Right lung (tissue), 5 donors: ENCODE measurements around the gene POR. TPM values are rescaled to one million over a fixed set of nuclear protein-coding genes. Genes with fewer than 3 reads are reported as not detected.

Experiments
- DNase-seq, 2 donors: peaks; one replicate each; pipeline ENCODE4 v3.0.0-alpha.2; 2013
- polyA plus RNA-seq, 5 donors: library from polyadenylated mRNA; unstranded; fragments of 120-200 nt; gene quantifications; one replicate each; pipeline versions ENCODE4 v1.2.1 to v1.2.3, GENCODE V29; 2013; ENCODE audit warnings: inconsistent platforms in 1 of 5, low replicate concordance in 1 of 5; ENCODE audit not compliant: insufficient read length in 5 of 5, insufficient read depth in 1 of 5

The POR gene
- polyA plus RNA-seq, 5 donors = 40.9 to 62.8 (median 48.1) TPM

DNA sequence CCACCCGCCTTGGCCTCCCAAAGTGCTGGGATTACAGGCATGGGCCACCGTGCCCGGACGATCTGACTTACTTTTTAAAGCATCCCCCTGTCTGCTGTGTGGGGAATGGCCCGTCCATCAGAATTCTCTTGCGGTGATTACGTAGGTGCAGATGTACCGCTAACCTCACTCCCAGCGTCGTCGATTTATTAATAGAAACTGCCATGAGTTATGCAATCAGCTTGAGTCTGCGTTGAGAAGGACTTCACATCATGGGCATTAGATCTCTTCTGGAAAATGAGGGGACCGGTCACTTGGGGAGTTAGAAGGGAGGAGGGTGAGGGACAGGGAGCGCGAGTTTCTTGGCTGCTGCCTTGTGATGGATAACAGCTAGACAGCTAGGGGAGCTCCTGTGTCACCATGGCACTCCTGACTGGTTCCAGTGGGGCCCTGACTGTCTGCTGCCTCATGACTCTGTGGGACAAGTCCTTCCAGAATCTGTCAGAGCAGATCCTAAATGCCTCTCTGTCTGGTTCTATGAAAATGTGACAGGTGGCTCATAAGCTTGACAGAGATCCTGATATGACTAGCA lies 35.2 kb downstream of the POR start:
- no peak for DNase-seq

- no peak for DNase-seq
Observed at GRCh38 chr7:75951506-75951905, 36.6 kb downstream of the POR start.

DNA sequence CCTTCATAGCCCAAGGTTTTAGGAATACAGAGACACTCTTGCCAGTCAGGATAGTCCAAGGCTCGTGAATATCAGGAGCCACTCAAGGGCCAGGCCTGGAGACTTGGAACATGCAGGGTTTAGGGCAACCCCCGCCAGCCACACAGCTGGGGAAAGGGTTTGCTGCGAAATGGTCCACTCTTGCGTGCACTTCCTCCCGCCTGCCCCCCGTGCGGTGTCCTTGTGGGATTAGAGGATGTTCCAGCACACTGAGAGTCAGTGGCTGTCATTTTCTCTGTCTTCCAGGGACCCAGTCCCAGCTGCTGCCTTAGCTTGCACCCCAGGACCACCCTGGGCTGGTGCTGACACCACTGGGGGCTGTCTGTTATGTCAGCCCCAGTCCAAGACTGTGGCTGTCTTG lies 38.5 kb downstream of the POR start:
- DNase-seq = no peak

- no peak for DNase-seq
Observed at GRCh38 chr7:75953931-75954330, 39.0 kb downstream of the POR start.

- no peak for DNase-seq
Observed at GRCh38 chr7:75955331-75955955, 40.5 kb downstream of the POR start.

DNA sequence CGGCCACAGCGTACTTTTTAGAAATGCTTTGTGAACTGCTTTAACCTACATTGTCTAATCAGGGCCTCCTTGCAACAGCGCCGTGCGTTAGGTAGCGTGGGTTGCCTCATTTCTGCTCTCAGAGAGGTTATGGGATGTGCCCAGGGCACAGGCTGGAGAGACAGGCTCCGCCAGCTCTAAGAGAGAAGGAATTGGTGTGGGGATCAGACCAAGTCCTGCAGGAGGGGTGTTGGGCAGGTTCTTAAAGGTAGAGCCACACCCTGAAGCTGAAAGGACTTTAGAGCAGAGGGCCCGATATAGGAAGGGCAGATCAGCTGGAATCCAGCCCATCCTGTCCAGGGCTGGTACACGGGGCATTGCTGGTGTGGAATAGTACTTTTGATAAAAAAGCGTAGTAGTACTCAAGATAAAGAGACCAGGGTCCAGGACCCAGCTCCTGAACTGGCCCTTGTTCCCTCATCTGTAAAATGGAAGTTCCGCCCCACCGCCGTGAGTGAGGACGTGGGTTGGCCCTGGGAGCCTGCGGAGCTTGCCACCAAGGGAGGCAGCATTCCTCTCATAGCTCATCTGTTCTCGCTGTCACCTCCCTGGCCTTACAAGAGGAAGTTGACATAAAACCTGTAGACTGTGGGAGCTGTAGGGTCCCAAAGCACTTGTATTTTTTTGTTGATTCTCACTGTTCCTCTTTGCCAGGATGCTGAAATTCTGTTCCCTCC lies 42.2 kb downstream of the POR start:
- no peak for DNase-seq

- no peak for DNase-seq
Observed at GRCh38 chr7:75958802-75959543, 44.0 kb downstream of the POR start.

DNA sequence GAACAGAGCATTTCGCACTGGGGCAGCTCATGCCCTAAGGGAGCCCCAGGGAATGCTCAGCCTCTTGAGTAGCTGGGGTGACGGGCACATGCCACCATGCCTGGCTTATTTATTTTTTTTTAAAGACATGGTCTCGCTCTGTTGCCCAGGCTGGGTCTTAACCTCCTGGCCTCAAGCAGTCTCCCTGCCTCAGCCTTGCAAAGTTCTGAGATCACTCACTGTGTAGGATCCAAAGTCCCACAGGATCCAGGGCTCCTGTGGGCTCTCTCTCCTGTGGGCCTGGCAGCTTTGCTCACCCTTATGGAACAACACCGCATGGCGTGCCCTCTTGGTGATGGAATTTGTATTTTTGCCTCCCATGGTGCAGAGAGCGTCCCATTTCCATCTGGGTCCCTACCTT lies 45.4 kb downstream of the POR start:
- DNase-seq = no peak

GRCh38 chr7:75961218-75961617 lies 46.3 kb downstream of the POR start:
- no peak for DNase-seq

DNA sequence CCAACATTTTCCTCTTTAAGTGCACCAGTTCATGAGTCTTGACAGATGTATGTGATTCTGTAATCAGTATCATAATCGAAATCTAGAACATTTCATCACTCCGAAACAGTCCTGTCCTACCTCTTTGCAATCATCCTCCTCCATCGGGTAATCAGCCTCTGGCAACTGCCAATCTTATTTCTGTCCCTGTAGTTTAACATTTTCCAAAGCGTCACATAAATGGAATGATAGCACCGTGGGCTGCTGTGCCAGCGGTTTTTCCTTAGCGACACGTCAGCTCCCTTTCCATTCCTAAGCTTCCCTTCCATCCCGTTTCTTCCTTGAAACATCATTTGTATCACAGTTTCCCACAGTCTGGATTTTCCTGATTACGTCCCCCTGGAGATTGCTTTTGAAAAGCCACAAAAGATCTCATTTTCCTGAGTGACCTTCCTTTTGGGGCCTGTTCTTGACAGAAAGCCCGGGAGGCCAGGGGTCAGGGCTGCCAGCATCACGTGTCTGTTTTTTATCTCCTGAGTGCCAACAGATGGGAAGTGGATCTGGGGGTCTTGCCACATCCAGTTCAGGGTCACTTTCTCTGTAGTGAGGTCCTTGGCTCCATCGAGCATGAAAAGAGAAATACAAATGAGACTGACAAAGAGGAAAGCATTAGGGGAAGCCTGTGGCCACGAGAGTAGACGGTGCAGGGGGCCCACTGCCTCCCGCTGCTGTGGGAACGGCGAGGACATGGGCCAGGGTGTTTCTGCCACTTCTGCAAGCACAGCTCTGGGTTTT lies 47.8 kb downstream of the POR start:
- peak; percentile 31 to 45 for DNase-seq

DNA sequence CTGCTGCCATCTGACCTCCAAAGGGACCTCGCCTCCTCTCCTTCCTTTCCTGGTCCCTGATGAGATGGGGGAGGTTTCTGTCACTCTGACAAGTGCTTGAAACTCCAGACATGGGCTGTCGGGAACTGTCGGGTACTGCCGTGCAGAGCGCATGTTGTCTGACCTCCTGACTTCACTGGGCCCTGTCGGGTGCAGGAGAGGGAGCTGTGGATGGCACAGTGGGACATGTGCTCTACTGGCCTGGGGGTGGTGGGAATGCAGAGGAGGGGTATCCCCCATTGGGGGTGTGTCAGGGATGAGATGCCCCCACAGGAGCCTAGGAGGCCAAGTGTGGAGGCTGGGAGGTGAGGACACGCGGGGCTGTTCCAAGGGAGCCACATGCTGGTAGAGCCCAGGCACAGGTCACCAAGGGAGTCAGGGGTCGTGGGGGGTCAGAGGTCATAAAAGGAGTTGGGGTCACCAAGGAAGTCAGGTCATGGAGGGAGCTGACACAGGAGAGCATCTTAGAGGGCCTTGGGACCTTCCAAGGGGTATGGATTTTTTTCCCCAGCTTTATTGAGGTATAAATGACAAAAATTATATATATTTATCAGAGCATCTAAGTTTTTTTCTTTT lies 48.5 kb downstream of the POR start:
- no peak for DNase-seq

GRCh38 chr7:75965617-75966016 lies 50.7 kb downstream of the POR start:
- no peak for DNase-seq

DNA sequence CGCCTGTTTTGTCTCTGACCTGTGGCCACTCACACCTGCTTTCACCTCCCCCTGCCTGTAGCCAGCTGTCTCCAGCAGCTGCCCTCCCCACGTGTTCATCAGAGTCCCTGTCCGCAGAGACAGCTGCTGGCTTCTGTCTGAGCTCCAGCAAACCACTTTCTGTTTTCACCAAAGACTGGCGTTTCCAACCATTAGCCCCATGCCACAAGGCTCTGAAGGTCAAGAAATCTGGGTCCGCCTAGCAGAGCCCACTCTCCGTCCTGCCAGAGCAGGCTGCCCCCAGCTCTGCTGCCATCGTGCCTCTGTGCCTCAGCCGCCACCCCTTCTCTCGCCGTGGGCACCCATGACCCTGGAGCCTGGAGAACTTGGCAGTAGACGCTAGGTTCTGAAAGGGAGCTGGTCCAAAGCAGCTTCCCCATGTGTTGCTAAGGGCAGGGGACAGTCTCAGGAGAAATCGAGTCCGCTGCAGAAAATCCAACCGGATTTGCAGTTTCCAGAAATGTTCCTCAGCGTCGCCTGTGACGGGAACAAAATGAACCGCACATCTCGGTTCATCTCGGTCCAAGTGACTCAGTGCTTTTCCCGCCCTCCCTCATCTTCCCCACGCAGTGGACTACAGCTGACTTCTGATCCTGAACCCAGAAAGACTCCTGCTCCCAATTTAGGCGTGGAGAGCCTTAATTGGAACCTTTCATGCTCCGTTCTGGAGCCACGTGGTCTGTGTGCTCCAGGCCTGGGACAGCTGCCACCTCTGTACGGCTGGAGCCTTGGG lies 51.4 kb downstream of the POR start:
- DNase-seq = no peak

DNA sequence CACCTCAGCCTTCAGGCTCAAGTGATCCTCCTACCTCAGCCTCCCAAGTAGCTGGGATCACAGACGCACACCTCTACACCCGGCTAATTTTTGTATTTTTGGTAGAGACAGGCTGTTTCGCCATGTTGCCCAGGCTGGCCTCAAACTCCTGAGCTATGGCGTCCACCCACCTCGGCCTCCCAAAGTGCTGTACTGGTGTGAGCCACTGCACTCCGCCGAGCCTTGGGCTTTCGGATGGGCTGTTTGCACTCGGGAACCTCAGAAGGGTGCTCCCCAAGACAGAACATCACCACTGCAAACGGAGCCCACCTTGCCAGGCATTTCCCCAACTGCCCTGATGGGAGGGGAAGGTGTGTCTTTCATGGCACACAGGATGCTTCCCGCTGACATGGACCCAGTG lies 52.1 kb downstream of the POR start:
- no peak for DNase-seq

- peak; percentile 68 to 73 for DNase-seq
Observed at GRCh38 chr7:75967487-75967997, 52.6 kb downstream of the POR start.

GRCh38 chr7:75968012-75968411 lies 53.1 kb downstream of the POR start:
- DNase-seq = no peak

GRCh38 chr7:75968561-75969001 lies 53.6 kb downstream of the POR start:
- no peak for DNase-seq

DNA sequence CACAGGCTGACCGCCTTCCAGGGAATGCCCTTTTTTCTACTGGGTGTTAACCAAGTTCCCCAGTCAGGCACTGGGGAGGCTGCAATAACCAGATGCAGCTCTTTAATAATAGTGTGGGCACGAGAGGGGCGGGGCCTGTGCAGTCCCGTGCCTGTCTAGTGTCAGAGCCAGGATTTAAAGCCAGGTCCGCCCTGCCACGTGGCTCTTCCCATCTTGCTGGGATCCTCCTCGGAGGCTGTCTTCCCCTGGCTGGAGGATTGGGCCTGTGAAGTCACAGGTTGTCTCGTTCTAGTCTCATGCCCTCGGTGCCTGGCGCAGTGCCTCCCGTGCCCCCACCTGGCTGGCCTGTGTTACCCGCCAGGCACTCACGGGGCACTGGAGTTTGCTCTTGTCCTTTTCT lies 54.2 kb downstream of the POR start:
- DNase-seq = no peak

DNA sequence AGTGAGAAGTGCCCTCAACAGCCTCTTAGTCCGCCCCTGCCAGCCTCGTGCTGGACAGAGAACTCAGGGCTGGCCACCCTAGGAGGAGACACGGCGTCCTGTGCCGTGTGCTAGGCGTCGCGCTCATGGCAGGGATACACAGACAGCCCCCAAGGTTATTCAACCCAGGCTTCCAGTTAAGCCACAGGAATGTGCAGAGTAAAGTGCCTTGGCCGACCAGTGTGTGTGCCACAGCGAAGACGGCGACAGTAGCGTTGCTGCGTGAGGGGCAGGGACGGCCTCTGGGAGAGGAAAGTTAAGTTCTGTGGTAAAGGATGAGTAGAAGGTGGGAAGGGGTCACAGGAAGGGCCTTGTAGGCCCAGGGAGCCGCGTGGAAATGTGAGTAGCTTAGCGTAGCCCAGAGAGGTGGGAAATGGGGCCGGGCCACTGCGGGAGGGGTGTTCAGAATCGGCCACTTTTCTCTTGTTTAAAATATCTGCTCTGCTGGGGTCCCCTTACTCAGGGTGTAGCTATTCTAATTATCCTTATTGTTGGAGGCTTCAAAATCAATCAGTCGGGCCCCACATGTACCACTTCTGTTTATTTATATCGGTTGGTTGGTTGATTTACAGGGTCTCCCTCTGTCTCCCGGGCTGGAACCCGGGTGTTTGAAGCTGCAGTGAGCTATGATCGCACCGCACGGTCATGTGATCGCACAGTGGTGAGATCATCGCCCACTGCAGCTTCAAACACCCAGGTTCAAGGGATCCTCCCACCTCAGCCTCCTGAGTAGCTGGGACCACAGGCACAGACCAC lies 54.9 kb downstream of the POR start:
- no peak for DNase-seq
